Natural killer cell treated with Interleukin-12 subunit alpha and Interleukin-12 subunit beta and Interleukin-15 and Interleukin-18, amount 100 ng/mL, for 72 hours (primary cell): ENCODE results near the gene CENPF. TPM values are rescaled to one million over a fixed set of nuclear protein-coding genes. Genes with fewer than 3 reads are reported as not detected.
"Not testable (repeated sequence)": the region's sequence is repeated elsewhere in the genome, so short reads cannot be mapped to it uniquely, and the experiment has no call there.

ENCODE experiments used
- ATAC-seq, 2 donors: fragments of 150-1000 bp; cut with Tn5 transposase in 1 of 2; sonication (Bioruptor Pico), chemical (Tn5 transposase) in 1 of 2; 2 replicates each; pipeline ENCODE4 v1.10.0; 2021
- DNase-seq: peaks from one replicate; pipeline ENCODE4 v3.0.0; 2022; ENCODE audit warnings: low spot score
- H3K27ac Mint-ChIP-seq, 2 donors: 1 replicate in 1 of 2; 2 replicates in 1 of 2; pipeline ENCODE4 v1.8.0; 2022; ENCODE audit warnings: mixed read lengths in 2 of 2, mild to moderate bottlenecking in 1 of 2, moderate library complexity in 1 of 2
- H3K27me3 Mint-ChIP-seq, 2 donors: 1 replicate in 1 of 2; 2 replicates in 1 of 2; pipeline ENCODE4 v1.8.0; 2022; ENCODE audit warnings: mixed read lengths in 2 of 2
- H3K36me3 Mint-ChIP-seq: one replicate; pipeline ENCODE4 v1.8.0; 2022; ENCODE audit warnings: mixed read lengths
- H3K4me1 Mint-ChIP-seq, 2 donors: 1 replicate in 1 of 2; 2 replicates in 1 of 2; pipeline ENCODE4 v1.8.0; 2022; ENCODE audit warnings: low read depth in 2 of 2, mixed read lengths in 2 of 2, mild to moderate bottlenecking in 1 of 2
- H3K4me3 Mint-ChIP-seq: one replicate; pipeline ENCODE4 v1.8.0; 2022; ENCODE audit warnings: mixed read lengths
- H3K9me3 Mint-ChIP-seq: 2 replicates; pipeline ENCODE4 v1.8.0; 2022; ENCODE audit warnings: mixed read lengths
- total RNA-seq, 2 donors: library from RNA; stranded (reverse); gene quantifications; one replicate each; pipeline ENCODE4 v1.2.3, GENCODE V29; 2022

The CENPF gene
- total RNA-seq, 2 donors from 2014 or later: 28.7 to 56.7 TPM

DNA sequence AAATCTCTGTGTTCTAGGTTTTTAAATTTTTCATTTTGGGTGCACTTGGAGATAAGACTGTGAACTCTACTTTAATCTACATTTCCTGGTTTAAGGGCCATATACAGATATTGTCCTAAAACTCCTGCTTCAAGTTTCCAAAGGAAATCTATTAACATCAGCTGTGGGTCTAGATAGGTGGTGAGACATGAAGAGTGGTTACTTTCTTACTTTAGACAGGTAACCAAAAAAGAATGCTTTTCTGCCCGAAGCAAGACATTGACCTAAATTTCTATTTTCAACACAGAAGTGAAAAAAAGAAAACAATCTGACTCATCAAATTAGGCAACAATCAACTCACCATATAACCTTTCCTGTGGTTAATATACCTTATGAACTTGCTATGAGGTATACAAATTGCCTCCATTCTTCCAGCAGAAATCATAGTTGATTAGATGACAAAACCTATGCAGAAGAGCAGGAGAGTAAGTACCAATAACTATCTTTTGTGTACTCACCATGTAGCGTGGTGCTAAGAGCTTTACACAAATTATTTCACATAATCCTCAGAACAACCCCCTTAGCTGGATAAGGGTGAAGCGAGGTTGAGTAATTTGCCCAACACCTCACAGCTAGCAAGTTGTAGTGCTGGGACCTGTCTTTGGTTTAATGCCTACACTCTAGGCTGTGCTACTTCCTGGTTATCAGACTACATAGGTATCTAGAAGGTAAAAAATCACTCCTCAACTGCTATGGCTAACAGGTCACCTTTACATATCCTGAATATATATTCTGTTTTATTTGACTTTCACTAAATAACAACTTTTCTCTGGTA lies 28.2 kb upstream of the CENPF start:
- Mint-ChIP-seq H3K36me3 (peaks cover 9% of the 10 kb centered on the region), H3K4me3 (no peak overlapping the region), H3K27ac (no peak overlapping the region), H3K4me1 (no peaks in the 10 kb centered on the region), H3K27me3 (peaks cover 13 to 16% of the 10 kb centered on the region in 2 donors), H3K9me3 (peaks cover 8% of the 10 kb centered on the region)
- ATAC-seq (no peak), DNase-seq (no peak)

DNA sequence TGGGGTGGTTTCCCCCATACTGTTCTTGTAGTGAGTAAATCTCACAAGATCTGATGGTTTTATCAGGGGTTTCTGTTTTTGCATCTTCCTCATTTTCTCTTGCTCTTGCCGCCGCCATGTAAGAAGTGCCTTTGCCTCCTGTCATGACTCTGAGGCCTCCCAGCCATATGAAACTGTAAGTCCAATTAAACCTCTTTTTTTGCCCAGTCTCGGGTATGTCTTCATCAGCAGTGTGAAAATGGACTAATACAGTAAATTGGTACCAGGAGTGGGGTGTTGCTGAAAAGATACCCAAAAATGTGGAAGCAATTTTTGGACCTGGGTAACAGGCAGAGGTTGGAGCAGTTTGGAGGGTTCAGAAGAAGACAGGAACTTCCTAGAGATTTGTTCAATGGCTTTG lies 26.9 kb upstream of the CENPF start:
- H3K36me3 Mint-ChIP-seq, DNase-seq, ATAC-seq: not testable (repeated sequence)

GRCh38 chr1:214579183-214579582 lies 23.8 kb upstream of the CENPF start:
- peaks cover 8% of the 10 kb centered on the region for H3K9me3 Mint-ChIP-seq
- H3K27me3 Mint-ChIP-seq: peaks cover 9 to 18% of the 10 kb centered on the region in 2 donors
- ATAC-seq (no peak), DNase-seq (no peak)
- H3K4me3 Mint-ChIP-seq: no peak overlapping the region
- H3K4me1 Mint-ChIP-seq: no peaks in the 10 kb centered on the region
- H3K36me3 Mint-ChIP-seq: peaks cover 9% of the 10 kb centered on the region
- H3K27ac Mint-ChIP-seq: no peak overlapping the region

More for the DNA sequence above, 26.9 kb upstream of the CENPF start:
- not testable (repeated sequence) for H3K4me3 Mint-ChIP-seq, H3K27ac Mint-ChIP-seq, H3K4me1 Mint-ChIP-seq, H3K9me3 Mint-ChIP-seq
- peaks cover 11 to 13% of the 10 kb centered on the region in 2 donors for H3K27me3 Mint-ChIP-seq

GRCh38 chr1:214581785-214582184 lies 21.2 kb upstream of the CENPF start:
- ATAC-seq (no peak), DNase-seq (no peak)
- Mint-ChIP-seq H3K9me3 (no peaks in the 10 kb centered on the region), H3K4me3 (no peak overlapping the region), H3K4me1 (no peaks in the 10 kb centered on the region), H3K27ac (no peak overlapping the region), H3K27me3 (peaks cover 8 to 33% of the 10 kb centered on the region in 2 donors), H3K36me3 (no peaks in the 10 kb centered on the region)

DNA sequence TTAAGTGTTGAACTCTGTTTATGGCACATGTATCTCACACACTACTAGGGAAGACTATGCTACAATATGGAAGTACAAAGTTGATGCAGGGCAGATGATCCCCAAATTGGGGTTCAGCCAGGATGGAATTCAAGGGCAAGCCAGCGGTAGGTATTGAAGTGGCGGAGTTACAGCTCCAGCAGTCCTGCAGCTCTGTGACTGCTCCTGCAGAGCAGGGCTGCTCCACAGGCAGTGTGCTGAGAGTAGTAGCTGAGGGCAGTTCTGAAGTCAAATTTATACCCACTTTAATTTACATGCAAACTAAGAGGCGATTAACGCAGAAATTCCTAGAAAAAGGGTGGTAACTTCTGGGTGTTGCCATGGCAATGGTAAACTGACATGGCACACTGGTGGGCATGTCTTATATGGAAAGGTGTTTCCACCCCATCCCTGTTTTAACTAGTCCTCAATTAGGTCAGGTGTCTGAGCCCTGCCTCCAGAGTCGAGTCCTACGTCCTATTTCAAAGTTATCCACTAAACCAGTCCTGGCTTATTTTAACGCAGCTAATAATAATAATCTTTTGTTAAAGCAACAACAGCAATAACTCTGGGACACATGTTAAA lies 20.6 kb upstream of the CENPF start:
- ATAC-seq (no peak), DNase-seq (no peak)
- H3K27ac Mint-ChIP-seq: no peak overlapping the region
- H3K4me1 Mint-ChIP-seq: no peaks in the 10 kb centered on the region
- H3K36me3 Mint-ChIP-seq: no peaks in the 10 kb centered on the region
- H3K27me3 Mint-ChIP-seq: peaks cover 8 to 33% of the 10 kb centered on the region in 2 donors
- H3K9me3 Mint-ChIP-seq: no peaks in the 10 kb centered on the region
- H3K4me3 Mint-ChIP-seq: no peak overlapping the region

GRCh38 chr1:214583113-214583512 lies 19.9 kb upstream of the CENPF start:
- Mint-ChIP-seq H3K27ac (no peak overlapping the region), H3K36me3 (no peaks in the 10 kb centered on the region)
- ATAC-seq: no peak

DNA sequence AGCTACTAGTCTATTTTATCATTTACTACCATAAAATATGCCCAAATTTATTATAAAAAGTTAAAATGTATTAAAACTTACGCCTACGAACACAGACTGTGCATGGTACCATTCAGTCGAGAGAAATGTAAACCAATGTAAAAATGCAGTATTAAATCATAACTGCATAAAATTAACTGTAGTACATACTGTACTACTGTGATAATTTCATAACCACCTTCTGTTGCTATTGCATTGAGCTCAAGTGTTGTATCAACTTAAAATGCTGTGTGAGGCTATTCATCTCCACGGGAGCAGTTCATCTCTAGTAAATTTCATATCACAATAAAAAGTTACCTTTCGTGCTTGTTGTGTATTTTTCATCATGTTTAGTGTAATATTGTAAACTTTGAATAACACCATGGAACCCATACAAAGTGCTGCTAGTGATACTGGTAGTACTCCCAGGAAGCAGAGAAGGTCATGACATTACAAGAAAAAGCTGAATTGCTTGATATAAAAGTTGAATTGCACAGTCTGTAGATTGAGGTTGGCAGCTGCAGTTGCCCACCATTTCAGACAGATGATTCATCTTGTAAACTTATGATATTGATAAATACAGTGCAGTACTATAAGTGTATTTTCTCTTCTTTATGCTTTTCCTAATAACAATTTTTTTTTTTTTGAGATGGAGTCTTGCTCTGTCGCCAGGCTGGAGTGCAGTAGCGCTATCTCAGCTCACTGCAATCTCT lies 19.0 kb upstream of the CENPF start:
- no peak overlapping the region for H3K4me3 Mint-ChIP-seq
- DNase-seq (no peak), ATAC-seq (no peak)
- H3K36me3 Mint-ChIP-seq: no peaks in the 10 kb centered on the region
- no peaks in the 10 kb centered on the region for H3K9me3 Mint-ChIP-seq
- H3K27me3 Mint-ChIP-seq: peaks cover 8 to 29% of the 10 kb centered on the region in 2 donors
- no peak overlapping the region for H3K27ac Mint-ChIP-seq
- no peaks in the 10 kb centered on the region for H3K4me1 Mint-ChIP-seq

More at GRCh38 chr1:214583113-214583512, 19.9 kb upstream of the CENPF start:
- H3K9me3 Mint-ChIP-seq: no peaks in the 10 kb centered on the region
- H3K4me3 Mint-ChIP-seq: no peak overlapping the region
- no peak for DNase-seq
- H3K4me1 Mint-ChIP-seq: no peaks in the 10 kb centered on the region
- peaks cover 8 to 29% of the 10 kb centered on the region in 2 donors for H3K27me3 Mint-ChIP-seq

GRCh38 chr1:214584805-214585766 lies 17.9 kb upstream of the CENPF start:
- H3K27ac Mint-ChIP-seq: no peak overlapping the region
- no peak overlapping the region for H3K4me3 Mint-ChIP-seq
- DNase-seq (no peak), ATAC-seq (no peak)
- H3K9me3 Mint-ChIP-seq: no peaks in the 10 kb centered on the region
- no peaks in the 10 kb centered on the region for H3K36me3 Mint-ChIP-seq
- no peaks in the 10 kb centered on the region for H3K4me1 Mint-ChIP-seq
- peaks cover 8 to 32% of the 10 kb centered on the region in 2 donors for H3K27me3 Mint-ChIP-seq

DNA sequence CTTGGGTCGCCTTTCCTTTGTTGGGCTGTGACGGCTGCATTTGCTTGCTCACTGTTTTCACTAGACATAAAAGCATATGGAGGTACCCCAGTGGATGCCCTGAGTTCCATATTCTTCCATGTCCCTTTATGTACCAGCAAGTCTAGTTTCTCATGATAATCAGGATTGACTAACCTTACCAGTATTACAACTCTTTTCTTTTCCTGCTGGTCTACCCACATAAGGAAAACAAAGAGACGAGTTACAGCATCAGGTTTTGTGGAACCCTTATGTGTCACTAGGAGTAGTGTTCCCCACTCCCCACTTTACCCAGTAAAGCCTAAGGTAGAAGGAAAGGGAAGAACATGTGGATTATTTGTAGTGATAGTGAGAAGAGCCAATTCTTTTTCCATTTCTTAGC lies 16.4 kb upstream of the CENPF start:
- ATAC-seq (no peak), DNase-seq (no peak)
- Mint-ChIP-seq H3K4me3 (no peak overlapping the region), H3K27ac (no peak overlapping the region), H3K36me3 (no peaks in the 10 kb centered on the region), H3K9me3 (no peaks in the 10 kb centered on the region), H3K4me1 (no peaks in the 10 kb centered on the region), H3K27me3 (peaks cover 12 to 39% of the 10 kb centered on the region in 2 donors)

GRCh38 chr1:214587165-214587564 lies 15.8 kb upstream of the CENPF start:
- H3K4me1 Mint-ChIP-seq: no peaks in the 10 kb centered on the region
- no peak for ATAC-seq
- peaks cover 11 to 35% of the 10 kb centered on the region in 2 donors for H3K27me3 Mint-ChIP-seq
- no peaks in the 10 kb centered on the region for H3K9me3 Mint-ChIP-seq
- no peaks in the 10 kb centered on the region for H3K36me3 Mint-ChIP-seq
- no peak for DNase-seq
- no peak overlapping the region for H3K27ac Mint-ChIP-seq
- no peak overlapping the region for H3K4me3 Mint-ChIP-seq

DNA sequence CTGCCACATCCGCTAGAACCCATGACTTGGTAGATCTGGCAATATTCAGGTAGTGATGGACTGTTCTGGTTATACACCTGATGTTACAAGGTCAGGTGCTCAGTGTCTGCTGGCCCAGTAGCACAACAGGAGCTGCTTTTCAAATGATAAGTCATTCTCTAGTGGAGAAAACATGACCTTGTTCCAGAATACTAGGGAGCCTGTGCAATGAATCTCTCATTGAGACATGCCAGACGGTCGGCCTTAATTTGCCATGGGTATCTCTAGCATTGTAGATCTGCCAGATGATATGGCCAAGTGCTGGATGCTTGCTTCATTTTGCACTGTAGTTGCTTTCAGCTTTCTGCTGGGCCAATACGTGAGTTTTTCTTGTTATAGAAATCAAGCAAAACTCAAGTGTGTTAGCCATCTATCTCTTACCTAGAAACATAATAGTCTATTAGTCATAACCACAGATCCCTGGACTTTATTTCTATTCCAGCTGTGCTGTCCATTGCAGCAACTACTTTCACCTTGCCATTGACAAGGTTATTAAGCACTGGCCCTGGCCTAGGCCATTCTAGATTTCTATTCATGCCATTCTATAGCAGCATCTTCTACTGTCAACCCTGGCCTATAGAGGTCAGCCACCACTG lies 13.9 kb upstream of the CENPF start:
- ATAC-seq (no peak), DNase-seq (no peak)
- Mint-ChIP-seq H3K9me3 (no peaks in the 10 kb centered on the region), H3K4me1 (no peaks in the 10 kb centered on the region), H3K27me3 (peaks cover 7 to 31% of the 10 kb centered on the region in 2 donors), H3K4me3 (no peak overlapping the region), H3K27ac (no peak overlapping the region), H3K36me3 (no peaks in the 10 kb centered on the region)

DNA sequence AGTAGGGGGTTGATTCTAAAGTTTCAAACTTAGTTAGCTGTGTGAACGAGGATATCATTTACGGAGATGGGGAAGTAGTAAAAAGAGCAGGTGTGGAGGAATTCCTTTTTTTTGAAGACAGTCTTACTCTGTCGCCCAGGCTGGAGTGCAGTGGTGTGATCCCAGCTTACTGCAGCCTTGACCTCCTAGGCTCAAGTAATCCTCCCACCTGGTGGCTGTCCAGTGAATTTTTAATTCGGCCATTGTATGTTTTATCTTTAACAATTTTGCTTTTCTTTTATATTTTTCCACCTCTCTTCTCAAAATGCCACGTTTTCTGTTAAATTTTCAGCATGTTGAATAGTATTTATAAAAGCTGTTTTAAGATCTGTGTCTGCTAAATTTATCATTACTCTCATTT lies 12.3 kb upstream of the CENPF start:
- peaks cover 5 to 24% of the 10 kb centered on the region in 2 donors for H3K27me3 Mint-ChIP-seq
- ATAC-seq (no peak), DNase-seq (no peak)
- no peak overlapping the region for H3K4me3 Mint-ChIP-seq
- H3K9me3 Mint-ChIP-seq: no peaks in the 10 kb centered on the region
- H3K36me3 Mint-ChIP-seq: no peaks in the 10 kb centered on the region
- no peaks in the 10 kb centered on the region for H3K4me1 Mint-ChIP-seq
- no peak overlapping the region for H3K27ac Mint-ChIP-seq

DNA sequence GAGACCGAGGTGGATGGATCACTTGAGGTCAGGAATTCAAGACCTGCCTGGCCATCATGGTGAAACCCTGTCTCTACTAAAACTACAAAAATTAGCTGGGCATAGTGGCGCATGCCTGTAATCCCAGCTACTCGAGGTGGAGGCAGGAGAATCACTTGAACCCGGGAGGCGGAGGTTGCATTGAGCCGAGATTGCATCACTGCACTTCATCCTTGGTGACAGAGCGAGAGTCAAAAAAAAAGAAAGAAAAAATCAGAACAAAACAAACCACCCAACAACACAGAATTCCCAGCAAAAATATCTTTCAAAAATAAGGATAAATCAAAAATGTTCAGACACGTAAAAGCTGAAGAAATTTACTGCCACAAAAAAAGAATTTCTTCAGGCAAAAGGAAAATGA lies 11.1 kb upstream of the CENPF start:
- H3K9me3 Mint-ChIP-seq, H3K4me3 Mint-ChIP-seq, H3K4me1 Mint-ChIP-seq, H3K27ac Mint-ChIP-seq, H3K36me3 Mint-ChIP-seq, DNase-seq, ATAC-seq: not testable (repeated sequence)
- H3K27me3 Mint-ChIP-seq: peaks cover 4 to 23% of the 10 kb centered on the region in 2 donors
